ENCODE data around the gene SLC12A3. TPM values are rescaled to one million over a fixed set of nuclear protein-coding genes. Genes with fewer than 3 reads are reported as not detected.

The SLC12A3 gene
- total RNA-seq, 1 experiment from 2014 or later, result not detected

DNA sequence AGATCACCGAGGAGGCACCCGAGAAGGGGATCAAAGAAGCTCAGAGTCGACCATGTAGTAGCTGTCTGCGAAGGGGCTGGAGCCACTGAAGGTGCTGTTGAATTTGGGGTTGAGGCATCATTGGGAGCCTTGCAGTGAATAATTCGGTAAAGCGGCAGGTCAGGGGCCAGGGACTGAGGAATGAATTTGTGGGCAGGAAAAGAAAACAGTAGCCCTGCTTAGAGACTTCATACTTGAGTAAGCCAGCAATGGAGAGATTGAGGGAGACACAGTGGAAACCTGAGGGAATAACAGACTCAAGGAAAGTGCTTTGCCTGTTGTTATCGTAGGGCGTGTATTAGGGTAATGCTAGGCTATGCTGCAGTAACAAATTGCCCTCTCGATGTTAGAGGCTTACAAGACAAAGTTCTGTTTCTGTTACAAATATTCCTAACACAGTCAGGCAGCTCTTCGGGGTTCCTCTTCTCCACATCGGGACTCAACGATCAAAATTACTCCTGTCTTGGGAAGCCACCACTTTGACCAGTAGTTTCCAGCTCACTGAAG, 53.5 kb downstream of the SLC12A3 start:
- ATAC-seq, result no peak

More for the DNA sequence above, 53.5 kb downstream of the SLC12A3 start:
- no peaks in the 10 kb centered on the region; the same call in 1 of the 2 replicates for H3K27me3 Mint-ChIP-seq (ENCODE audit: low read depth)
- no peaks in the 10 kb centered on the region for H3K4me1 Mint-ChIP-seq
- H3K36me3 Mint-ChIP-seq, result no peaks in the 10 kb centered on the region
- no peak overlapping the region for H3K27ac Mint-ChIP-seq
- TF ChIP-seq, protein P1, sequence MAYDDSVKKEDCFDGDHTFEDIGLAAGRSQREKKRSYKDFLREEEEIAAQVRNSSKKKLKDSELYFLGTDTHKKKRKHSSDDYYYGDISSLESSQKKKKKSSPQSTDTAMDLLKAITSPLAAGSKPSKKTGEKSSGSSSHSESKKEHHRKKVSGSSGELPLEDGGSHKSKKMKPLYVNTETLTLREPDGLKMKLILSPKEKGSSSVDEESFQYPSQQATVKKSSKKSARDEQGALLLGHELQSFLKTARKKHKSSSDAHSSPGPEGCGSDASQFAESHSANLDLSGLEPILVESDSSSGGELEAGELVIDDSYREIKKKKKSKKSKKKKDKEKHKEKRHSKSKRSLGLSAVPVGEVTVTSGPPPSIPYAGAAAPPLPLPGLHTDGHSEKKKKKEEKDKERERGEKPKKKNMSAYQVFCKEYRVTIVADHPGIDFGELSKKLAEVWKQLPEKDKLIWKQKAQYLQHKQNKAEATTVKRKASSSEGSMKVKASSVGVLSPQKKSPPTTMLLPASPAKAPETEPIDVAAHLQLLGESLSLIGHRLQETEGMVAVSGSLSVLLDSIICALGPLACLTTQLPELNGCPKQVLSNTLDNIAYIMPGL (CRISPR knock-in tag; IDR thresholded peaks at IDR 0.05), result no peak
- TF ChIP-seq JUN (CRISPR knock-in tag; IDR thresholded peaks at IDR 0.05), result no peak
- TF ChIP-seq EMX1 (CRISPR knock-in tag; IDR thresholded peaks at IDR 0.05), result no peak
- no peak for TF ChIP-seq CDX4 (CRISPR knock-in tag; IDR thresholded peaks at IDR 0.05; ENCODE audit: borderline replicate concordance)
- no peak for TF ChIP-seq NFATC4 (CRISPR knock-in tag; IDR thresholded peaks at IDR 0.05)
- no peak for TF ChIP-seq FOXP1 (CRISPR knock-in tag; IDR thresholded peaks at IDR 0.05; ENCODE audit: borderline replicate concordance)
- no peak for TF ChIP-seq NR3C1 (CRISPR knock-in tag; conservative IDR thresholded peaks at IDR 0.05; ENCODE audit: low read depth)
- TF ChIP-seq, protein P2, sequence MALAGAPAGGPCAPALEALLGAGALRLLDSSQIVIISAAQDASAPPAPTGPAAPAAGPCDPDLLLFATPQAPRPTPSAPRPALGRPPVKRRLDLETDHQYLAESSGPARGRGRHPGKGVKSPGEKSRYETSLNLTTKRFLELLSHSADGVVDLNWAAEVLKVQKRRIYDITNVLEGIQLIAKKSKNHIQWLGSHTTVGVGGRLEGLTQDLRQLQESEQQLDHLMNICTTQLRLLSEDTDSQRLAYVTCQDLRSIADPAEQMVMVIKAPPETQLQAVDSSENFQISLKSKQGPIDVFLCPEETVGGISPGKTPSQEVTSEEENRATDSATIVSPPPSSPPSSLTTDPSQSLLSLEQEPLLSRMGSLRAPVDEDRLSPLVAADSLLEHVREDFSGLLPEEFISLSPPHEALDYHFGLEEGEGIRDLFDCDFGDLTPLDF (CRISPR knock-in tag; IDR thresholded peaks at IDR 0.05), result no peak
- no peak for TF ChIP-seq ZSCAN18 (CRISPR knock-in tag; IDR thresholded peaks at IDR 0.05)
- TF ChIP-seq, protein P3, sequence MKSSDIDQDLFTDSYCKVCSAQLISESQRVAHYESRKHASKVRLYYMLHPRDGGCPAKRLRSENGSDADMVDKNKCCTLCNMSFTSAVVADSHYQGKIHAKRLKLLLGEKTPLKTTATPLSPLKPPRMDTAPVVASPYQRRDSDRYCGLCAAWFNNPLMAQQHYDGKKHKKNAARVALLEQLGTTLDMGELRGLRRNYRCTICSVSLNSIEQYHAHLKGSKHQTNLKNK (CRISPR knock-in tag; IDR thresholded peaks at IDR 0.05), result no peak
- no peak for TF ChIP-seq USF1 (CRISPR knock-in tag; IDR thresholded peaks at IDR 0.05)
- TF ChIP-seq, protein P4, sequence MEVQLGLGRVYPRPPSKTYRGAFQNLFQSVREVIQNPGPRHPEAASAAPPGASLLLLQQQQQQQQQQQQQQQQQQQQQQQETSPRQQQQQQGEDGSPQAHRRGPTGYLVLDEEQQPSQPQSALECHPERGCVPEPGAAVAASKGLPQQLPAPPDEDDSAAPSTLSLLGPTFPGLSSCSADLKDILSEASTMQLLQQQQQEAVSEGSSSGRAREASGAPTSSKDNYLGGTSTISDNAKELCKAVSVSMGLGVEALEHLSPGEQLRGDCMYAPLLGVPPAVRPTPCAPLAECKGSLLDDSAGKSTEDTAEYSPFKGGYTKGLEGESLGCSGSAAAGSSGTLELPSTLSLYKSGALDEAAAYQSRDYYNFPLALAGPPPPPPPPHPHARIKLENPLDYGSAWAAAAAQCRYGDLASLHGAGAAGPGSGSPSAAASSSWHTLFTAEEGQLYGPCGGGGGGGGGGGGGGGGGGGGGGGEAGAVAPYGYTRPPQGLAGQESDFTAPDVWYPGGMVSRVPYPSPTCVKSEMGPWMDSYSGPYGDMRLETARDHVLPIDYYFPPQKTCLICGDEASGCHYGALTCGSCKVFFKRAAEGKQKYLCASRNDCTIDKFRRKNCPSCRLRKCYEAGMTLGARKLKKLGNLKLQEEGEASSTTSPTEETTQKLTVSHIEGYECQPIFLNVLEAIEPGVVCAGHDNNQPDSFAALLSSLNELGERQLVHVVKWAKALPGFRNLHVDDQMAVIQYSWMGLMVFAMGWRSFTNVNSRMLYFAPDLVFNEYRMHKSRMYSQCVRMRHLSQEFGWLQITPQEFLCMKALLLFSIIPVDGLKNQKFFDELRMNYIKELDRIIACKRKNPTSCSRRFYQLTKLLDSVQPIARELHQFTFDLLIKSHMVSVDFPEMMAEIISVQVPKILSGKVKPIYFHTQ (CRISPR knock-in tag; IDR thresholded peaks at IDR 0.05), result no peak
- no peak for TF ChIP-seq ZNF219 (CRISPR knock-in tag; IDR thresholded peaks at IDR 0.05; ENCODE audit: borderline replicate concordance)
- TF ChIP-seq ZNF396 (CRISPR knock-in tag; IDR thresholded peaks at IDR 0.05; ENCODE audit: borderline replicate concordance), result no peak
- no peak for TF ChIP-seq ZNF317 (CRISPR knock-in tag; IDR thresholded peaks at IDR 0.05; ENCODE audit: borderline replicate concordance, low read depth)
- no peak for TF ChIP-seq PRRX2 (CRISPR knock-in tag; IDR thresholded peaks at IDR 0.05)
- TF ChIP-seq, protein P5, sequence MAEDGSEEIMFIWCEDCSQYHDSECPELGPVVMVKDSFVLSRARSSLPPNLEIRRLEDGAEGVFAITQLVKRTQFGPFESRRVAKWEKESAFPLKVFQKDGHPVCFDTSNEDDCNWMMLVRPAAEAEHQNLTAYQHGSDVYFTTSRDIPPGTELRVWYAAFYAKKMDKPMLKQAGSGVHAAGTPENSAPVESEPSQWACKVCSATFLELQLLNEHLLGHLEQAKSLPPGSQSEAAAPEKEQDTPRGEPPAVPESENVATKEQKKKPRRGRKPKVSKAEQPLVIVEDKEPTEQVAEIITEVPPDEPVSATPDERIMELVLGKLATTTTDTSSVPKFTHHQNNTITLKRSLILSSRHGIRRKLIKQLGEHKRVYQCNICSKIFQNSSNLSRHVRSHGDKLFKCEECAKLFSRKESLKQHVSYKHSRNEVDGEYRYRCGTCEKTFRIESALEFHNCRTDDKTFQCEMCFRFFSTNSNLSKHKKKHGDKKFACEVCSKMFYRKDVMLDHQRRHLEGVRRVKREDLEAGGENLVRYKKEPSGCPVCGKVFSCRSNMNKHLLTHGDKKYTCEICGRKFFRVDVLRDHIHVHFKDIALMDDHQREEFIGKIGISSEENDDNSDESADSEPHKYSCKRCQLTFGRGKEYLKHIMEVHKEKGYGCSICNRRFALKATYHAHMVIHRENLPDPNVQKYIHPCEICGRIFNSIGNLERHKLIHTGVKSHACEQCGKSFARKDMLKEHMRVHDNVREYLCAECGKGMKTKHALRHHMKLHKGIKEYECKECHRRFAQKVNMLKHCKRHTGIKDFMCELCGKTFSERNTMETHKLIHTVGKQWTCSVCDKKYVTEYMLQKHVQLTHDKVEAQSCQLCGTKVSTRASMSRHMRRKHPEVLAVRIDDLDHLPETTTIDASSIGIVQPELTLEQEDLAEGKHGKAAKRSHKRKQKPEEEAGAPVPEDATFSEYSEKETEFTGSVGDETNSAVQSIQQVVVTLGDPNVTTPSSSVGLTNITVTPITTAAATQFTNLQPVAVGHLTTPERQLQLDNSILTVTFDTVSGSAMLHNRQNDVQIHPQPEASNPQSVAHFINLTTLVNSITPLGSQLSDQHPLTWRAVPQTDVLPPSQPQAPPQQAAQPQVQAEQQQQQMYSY (CRISPR knock-in tag; IDR thresholded peaks at IDR 0.05), result no peak
- TF ChIP-seq SP1 (CRISPR knock-in tag; conservative IDR thresholded peaks at IDR 0.05), result no peak
- TF ChIP-seq, protein P6, sequence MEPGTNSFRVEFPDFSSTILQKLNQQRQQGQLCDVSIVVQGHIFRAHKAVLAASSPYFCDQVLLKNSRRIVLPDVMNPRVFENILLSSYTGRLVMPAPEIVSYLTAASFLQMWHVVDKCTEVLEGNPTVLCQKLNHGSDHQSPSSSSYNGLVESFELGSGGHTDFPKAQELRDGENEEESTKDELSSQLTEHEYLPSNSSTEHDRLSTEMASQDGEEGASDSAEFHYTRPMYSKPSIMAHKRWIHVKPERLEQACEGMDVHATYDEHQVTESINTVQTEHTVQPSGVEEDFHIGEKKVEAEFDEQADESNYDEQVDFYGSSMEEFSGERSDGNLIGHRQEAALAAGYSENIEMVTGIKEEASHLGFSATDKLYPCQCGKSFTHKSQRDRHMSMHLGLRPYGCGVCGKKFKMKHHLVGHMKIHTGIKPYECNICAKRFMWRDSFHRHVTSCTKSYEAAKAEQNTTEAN (CRISPR knock-in tag; IDR thresholded peaks at IDR 0.05), result no peak
- no peak for TF ChIP-seq CREB1 (CRISPR knock-in tag; IDR thresholded peaks at IDR 0.05)
- ChIA-PET POLR2A (no interaction called here), CTCF (interaction anchor here (0.7 kb wide), 1 partner anchor 323 kb away, joined by 3 read pairs; no protein-coding TSS in a partner anchor)
- no peaks in the 10 kb centered on the region for H3K9me3 Mint-ChIP-seq
- DNase-seq (ENCODE audit: low spot score), result no peak
- H3K4me3 Mint-ChIP-seq, result no peak overlapping the region

Data from WTC11 (cell line).